ENCODE data around the gene TMEM179.

Gene TMEM179

GRCh38 chr14:104595116-104595675 is 9.4 kb downstream of the TMEM179 start:
- H3K79me2 ChIP-seq (ENCODE audit: insufficient read depth, low read length) = no peaks in the 10 kb centered on the region
- no peak overlapping the region for H3K4me2 ChIP-seq (ENCODE audit: low read depth, low read length, poor library complexity, severe bottlenecking)
- no peaks in the 10 kb centered on the region for H3K9me2 ChIP-seq (replicated peaks; ENCODE audit: insufficient read depth, low read length)
- no peak overlapping the region for H2AFZ ChIP-seq (ENCODE audit: low read depth, low read length, severe bottlenecking)
- no peaks in the 10 kb centered on the region for H4K20me1 ChIP-seq (ENCODE audit: low read depth, low read length)
- no peaks in the 10 kb centered on the region for H3F3A ChIP-seq (ENCODE audit: insufficient read depth)
- no peaks in the 10 kb centered on the region for H3K36me3 ChIP-seq (ENCODE audit: low read length)
- no peaks in the 10 kb centered on the region for H3K27me3 ChIP-seq (ENCODE audit: low read length)
- no peak for TF ChIP-seq CTCF (IDR thresholded peaks at IDR 0.05; ENCODE audit: insufficient read depth, low read length, poor library complexity, severe bottlenecking)
- no peak for TF ChIP-seq EZH2phosphoT487 (conservative IDR thresholded peaks at IDR 0.05; ENCODE audit: low read length)
- H3K9me3 ChIP-seq (ENCODE audit: insufficient read depth, low read length) = no peaks in the 10 kb centered on the region
- no peak overlapping the region for H3K9ac ChIP-seq (ENCODE audit: low read length)
- H3K27ac ChIP-seq (ENCODE audit: low read depth, low read length) = no peak overlapping the region
- H3K4me3 ChIP-seq (ENCODE audit: insufficient read depth, low read length, poor library complexity, severe bottlenecking) = no peak overlapping the region

- no peaks in the 10 kb centered on the region for H3K9me3 ChIP-seq (ENCODE audit: insufficient read depth, low read length)
- no peaks in the 10 kb centered on the region for H3K27me3 ChIP-seq (ENCODE audit: low read length)
- H3K4me2 ChIP-seq (ENCODE audit: low read depth, low read length, poor library complexity, severe bottlenecking) = no peak overlapping the region
- H3F3A ChIP-seq (ENCODE audit: insufficient read depth) = no peaks in the 10 kb centered on the region
- H3K4me3 ChIP-seq (ENCODE audit: insufficient read depth, low read length, poor library complexity, severe bottlenecking) = no peak overlapping the region
- H3K79me2 ChIP-seq (ENCODE audit: insufficient read depth, low read length) = no peaks in the 10 kb centered on the region
- H3K36me3 ChIP-seq (ENCODE audit: low read length) = no peaks in the 10 kb centered on the region
- H2AFZ ChIP-seq (ENCODE audit: low read depth, low read length, severe bottlenecking) = no peak overlapping the region
- no peak overlapping the region for H3K27ac ChIP-seq (ENCODE audit: low read depth, low read length)
- no peaks in the 10 kb centered on the region for H4K20me1 ChIP-seq (ENCODE audit: low read depth, low read length)
- H3K9me2 ChIP-seq (replicated peaks; ENCODE audit: insufficient read depth, low read length) = no peaks in the 10 kb centered on the region
- no peak for TF ChIP-seq EZH2phosphoT487 (conservative IDR thresholded peaks at IDR 0.05; ENCODE audit: low read length)
- TF ChIP-seq CTCF (IDR thresholded peaks at IDR 0.05; ENCODE audit: insufficient read depth, low read length, poor library complexity, severe bottlenecking) = no peak
- H3K9ac ChIP-seq (ENCODE audit: low read length) = no peak overlapping the region
Observed at GRCh38 chr14:104594310-104595046, 10.1 kb downstream of the TMEM179 start.

GRCh38 chr14:104593710-104594136 is 10.8 kb downstream of the TMEM179 start:
- no peaks in the 10 kb centered on the region for H3K9me2 ChIP-seq (replicated peaks; ENCODE audit: insufficient read depth, low read length)
- no peak overlapping the region for H3K4me3 ChIP-seq (ENCODE audit: insufficient read depth, low read length, poor library complexity, severe bottlenecking)
- H3K79me2 ChIP-seq (ENCODE audit: insufficient read depth, low read length) = no peaks in the 10 kb centered on the region
- H3K27me3 ChIP-seq (ENCODE audit: low read length) = no peaks in the 10 kb centered on the region
- H2AFZ ChIP-seq (ENCODE audit: low read depth, low read length, severe bottlenecking) = no peak overlapping the region
- no peaks in the 10 kb centered on the region for H3K9me3 ChIP-seq (ENCODE audit: insufficient read depth, low read length)
- H3K36me3 ChIP-seq (ENCODE audit: low read length) = no peaks in the 10 kb centered on the region
- H3F3A ChIP-seq (ENCODE audit: insufficient read depth) = no peaks in the 10 kb centered on the region
- H4K20me1 ChIP-seq (ENCODE audit: low read depth, low read length) = no peaks in the 10 kb centered on the region
- H3K9ac ChIP-seq (ENCODE audit: low read length) = no peak overlapping the region
- no peak overlapping the region for H3K4me2 ChIP-seq (ENCODE audit: low read depth, low read length, poor library complexity, severe bottlenecking)
- TF ChIP-seq EZH2phosphoT487 (conservative IDR thresholded peaks at IDR 0.05; ENCODE audit: low read length) (no peak), CTCF (IDR thresholded peaks at IDR 0.05; ENCODE audit: insufficient read depth, low read length, poor library complexity, severe bottlenecking) (no peak)
- H3K27ac ChIP-seq (ENCODE audit: low read depth, low read length) = no peak overlapping the region

Data from SU-DHL-6 (cell line).